Right renal cortex interstitium (tissue), 3 donors: ENCODE results near the gene SEMA4G. TPM values are rescaled to one million over a fixed set of nuclear protein-coding genes. Genes with fewer than 3 reads are reported as not detected.

Experiments
- DNase-seq, 3 donors: peaks; one replicate each; pipeline ENCODE4 v3.0.0-alpha.2; 2013; ENCODE audit warnings: low read depth in 3 of 3, low spot score in 2 of 3
- polyA plus RNA-seq, 3 donors: library from polyadenylated mRNA; unstranded; fragments of 120-200 nt; gene quantifications; one replicate each; pipeline ENCODE4 v1.2.1, GENCODE V29; 2013; ENCODE audit not compliant: insufficient read length in 3 of 3

The SEMA4G gene
- polyA plus RNA-seq, 3 donors, result 41.1 to 48.1 (median 43.6) TPM

- DNase-seq, result no peak
These were observed 17.3 kb downstream of the SEMA4G start for GRCh38 chr10:100986623-100986951.

DNA sequence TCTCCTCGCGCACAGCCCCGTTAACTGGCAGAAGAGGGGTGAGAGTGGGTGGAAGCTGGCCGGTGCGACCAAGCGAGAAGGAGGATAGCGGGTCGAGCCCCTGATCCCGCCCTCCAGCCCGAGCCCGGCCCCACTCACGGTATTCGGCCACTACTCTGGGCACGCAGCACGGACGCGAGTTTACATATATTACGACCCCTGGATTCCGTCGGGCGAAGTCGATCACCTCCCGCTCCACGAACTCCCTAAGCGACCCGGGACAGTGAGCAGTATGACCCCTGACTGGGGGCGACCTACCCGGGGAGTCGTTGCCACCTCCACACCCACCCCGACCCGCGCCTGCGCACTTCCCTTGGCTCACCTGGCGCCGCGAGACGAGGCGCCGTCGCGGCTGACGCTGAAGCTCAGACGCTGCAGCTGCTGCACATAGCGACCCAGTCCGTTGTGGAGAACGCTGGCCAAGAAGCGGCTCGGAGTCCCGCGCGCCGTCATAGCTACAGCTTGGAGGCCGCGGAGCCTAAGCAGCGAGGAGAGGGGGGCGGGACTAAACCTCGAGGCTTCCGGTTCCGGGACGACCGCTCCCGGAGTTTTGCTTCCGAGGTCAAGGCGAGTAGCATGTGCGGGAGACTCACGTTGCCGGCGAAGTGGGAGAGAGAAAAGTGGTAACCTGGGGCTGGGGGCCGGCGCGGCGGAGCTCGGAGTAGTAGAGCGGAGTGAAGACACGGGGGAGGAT lies 17.8 kb downstream of the SEMA4G start, which contains the start of the genes MRPL43 and TWNK:
Gene MRPL43 (minus strand): TSS at position 546 of the 733 bp plus-strand sequence. CDS start 54 bp downstream, at position 492.
Gene TWNK (plus strand): TSS at position 592 of the 733 bp plus-strand sequence. CDS start 668 bp downstream, outside the sequence.
- DNase-seq, result peak in 2 of 3 donors; percentile 59 to 74

GRCh38 chr10:100987685-100988049 lies 18.4 kb downstream of the SEMA4G start:
- no peak for DNase-seq

DNA sequence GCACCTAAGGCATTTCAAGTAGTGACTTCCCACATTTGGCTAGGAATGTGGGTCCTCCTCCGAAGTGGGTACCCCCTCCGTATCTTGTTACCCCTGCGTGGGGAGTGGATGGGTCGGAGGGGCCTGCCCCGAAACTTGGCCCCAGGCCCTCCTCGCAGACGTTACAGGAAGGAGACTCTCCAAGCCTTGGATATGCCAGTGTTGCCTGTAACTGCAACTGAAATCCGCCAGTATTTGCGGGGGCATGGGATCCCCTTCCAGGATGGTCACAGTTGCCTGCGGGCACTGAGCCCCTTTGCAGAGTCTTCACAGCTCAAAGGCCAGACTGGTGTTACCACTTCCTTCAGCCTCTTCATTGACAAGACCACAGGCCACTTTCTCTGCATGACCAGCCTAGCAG lies 18.9 kb downstream of the SEMA4G start:
- DNase-seq, result no peak

DNA sequence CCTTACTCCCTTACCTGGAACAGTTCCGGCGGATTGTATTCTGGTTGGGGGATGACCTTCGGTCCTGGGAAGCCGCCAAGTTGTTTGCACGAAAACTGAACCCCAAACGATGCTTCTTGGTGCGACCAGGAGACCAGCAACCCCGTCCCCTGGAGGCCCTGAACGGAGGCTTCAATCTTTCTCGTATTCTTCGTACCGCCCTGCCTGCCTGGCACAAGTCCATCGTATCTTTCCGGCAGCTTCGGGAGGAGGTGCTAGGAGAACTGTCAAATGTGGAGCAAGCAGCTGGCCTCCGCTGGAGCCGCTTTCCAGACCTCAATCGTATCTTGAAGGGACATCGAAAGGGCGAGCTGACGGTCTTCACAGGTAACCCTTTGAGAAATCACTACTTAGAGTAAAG lies 19.8 kb downstream of the SEMA4G start:
- no peak for DNase-seq

- DNase-seq, result no peak
These were observed 24.8 kb downstream of the SEMA4G start for GRCh38 chr10:100993986-100994708.

DNA sequence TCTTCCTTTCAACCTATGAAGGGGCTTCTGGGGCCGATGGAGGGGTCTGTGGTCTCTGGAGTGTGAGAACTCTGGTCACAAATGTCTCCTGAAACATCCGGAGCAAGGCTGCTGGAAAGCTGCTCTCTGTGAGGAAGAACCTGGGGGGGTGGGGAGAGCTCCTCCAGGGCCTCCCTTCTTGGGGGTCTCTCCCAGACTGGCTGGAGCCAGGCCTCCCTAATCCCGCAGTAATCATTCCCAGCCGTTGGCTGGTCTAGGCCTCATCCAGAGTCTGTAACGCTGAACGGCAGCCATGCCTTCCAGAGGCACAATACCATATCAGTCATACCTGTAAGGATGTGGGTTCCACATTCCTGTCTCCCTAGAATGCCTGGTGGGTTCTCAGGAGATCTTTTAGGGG lies 25.9 kb downstream of the SEMA4G start:
- no peak for DNase-seq

DNA sequence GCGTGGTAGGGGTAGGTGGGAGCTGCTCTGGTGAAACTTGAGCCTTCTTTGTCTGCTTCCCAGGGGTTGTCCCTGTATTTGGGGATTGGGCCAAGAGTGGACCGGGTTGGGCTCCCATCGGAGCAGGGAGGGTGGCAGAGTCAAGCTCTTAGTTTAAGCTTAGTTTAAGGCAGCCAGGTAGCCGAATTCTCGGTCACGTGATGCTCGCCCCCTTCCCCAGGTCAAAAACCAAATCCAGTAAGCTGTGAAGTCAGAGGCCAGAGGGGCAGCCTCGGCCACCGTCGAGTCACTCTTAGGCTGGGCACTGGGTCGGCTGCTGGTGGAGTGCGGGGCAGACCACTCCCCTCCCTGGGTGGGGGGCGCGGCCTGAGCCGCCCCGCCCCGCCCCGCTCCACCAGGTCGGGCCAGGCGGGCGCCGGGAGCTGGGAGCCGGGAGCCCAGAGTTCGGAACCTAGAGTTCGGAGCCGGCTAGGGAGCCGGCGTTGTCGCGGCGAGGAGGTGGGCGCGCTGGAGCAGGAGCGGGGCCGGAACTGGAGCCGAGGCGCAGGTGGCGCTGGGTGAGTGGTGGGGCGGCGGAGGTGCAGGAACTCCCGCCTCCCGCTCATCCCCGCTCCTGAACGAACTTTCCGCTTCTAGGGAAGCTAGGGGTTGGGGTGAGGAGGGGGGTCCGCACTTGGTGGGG lies 27.5 kb downstream of the SEMA4G start:
- DNase-seq, result no peak

GRCh38 chr10:100997360-100998182 lies 28.3 kb downstream of the SEMA4G start:
- DNase-seq, result no peak

GRCh38 chr10:100998183-100998990 lies 29.1 kb downstream of the SEMA4G start:
- peak in 2 of 3 donors; percentile 84 for DNase-seq

DNA sequence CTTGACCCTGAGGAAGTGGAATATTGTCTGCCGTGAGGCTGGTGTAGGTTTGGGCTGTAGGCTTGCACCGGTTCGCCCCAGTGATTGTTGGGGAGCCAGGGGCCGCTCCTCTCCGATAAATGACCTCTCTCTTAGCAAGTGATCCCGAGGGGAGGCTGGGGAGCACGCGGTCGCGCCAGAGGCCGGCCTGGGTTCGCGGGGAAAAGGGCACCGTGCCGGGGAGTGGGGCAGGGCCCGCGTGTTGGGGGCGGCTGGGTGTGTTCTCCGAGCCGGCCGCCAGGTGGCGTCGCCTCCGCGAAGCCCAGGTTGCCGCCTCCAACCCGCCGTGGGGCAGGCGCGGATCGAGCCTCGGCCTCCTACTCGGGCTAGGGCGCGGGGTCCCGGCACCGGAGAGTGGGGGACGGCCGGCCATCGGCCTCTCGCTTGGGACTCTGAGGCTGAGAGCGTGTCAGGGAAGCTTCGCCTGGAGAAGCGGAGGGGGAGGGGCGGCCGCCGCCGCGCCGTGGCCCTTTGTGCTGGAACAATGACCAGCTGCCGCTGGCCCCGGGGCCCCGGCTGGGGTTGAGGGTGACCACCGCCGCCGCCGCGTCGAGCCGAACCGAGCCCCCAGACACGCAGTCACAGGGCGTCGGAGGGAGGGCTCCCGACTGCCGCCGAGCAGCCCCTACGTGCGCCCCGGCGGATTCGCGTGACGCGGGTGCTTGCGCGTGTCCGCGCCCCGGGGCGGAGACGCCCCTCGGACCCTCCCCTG lies 29.9 kb downstream of the SEMA4G start:
- DNase-seq, result peak in 1 of 3 donors; percentile 67

- DNase-seq, result no peak
These were observed 30.4 kb downstream of the SEMA4G start, which contains the start of gene LZTS2 for GRCh38 chr10:100999742-101000126. TSS of gene LZTS2 (plus strand) at chr10:100999808. CDS start at chr10:101002539, 2,731 bp downstream.

DNA sequence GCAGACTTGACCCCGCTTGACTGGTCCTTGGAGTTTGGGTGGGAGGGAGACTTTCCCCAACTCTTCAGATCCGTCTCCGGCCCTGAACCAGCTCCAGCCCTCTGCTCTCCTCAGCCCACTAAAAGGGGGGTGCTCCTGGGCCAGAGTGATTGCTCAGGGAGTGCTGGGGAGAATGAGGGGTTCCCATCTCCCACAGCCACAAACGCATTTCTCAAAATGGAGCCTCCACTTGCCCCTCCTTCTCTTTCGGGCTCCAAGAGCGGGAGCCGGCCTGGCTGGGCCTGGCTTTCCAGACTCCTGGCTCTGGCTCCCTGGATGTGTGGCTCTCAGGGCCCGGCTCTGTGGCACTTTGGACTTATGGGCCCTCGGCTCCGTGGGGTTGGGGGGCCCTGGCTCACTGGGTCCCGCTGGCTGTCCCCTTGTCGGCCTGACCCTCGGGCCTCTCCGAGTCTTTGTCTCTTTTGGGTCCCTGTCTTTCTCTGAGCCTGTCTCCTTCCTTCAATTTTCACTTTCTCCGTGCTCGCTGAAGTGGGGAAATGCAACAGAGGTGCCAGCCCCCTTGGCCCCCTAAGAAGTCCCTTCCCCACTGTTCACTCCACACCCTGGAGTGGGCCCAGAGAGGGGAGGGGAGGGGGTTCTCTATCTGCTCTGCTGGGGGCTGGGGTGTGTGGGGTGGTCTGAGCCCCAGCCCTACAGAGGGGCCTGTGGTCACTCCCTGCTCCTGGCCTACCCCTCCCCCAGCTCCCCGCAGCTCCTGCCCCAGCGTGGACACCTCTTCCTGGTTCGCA lies 31.0 kb downstream of the SEMA4G start:
- no peak for DNase-seq

GRCh38 chr10:101000915-101001658 lies 31.8 kb downstream of the SEMA4G start:
- DNase-seq, result peak in 1 of 3 donors; percentile 67

- no peak for DNase-seq
These were observed 32.3 kb downstream of the SEMA4G start for GRCh38 chr10:101001659-101002035.

GRCh38 chr10:101002456-101002855 lies 33.2 kb downstream of the SEMA4G start:
- DNase-seq, result no peak

GRCh38 chr10:101003639-101004206 lies 34.4 kb downstream of the SEMA4G start:
- no peak for DNase-seq
